H9 (cell line): ENCODE results near the gene TMEM69. TPM values are rescaled to one million over a fixed set of nuclear protein-coding genes. Genes with fewer than 3 reads are reported as not detected.

Experiments
- DNase-seq: peaks from one replicate; pipeline ENCODE4 v3.0.0-alpha.2; 2017
- H2AFZ ChIP-seq: one replicate; pipeline ENCODE4 v1.6.1; 2013; ENCODE audit warnings: mild to moderate bottlenecking, low read length, control low read depth, moderate library complexity
- H2AK5ac ChIP-seq: 2 replicates; pipeline ENCODE4 v1.6.1; 2013; ENCODE audit warnings: low read length, control low read depth, mixed read lengths; ENCODE audit not compliant: insufficient read length
- H2BK120ac ChIP-seq: one replicate; pipeline ENCODE4 v1.6.1; 2013; ENCODE audit warnings: low read depth, mild to moderate bottlenecking, low read length, control low read depth, inconsistent platforms; ENCODE audit not compliant: poor library complexity, severe bottlenecking
- H2BK12ac ChIP-seq: 2 replicates; pipeline ENCODE4 v1.6.1; 2013; ENCODE audit warnings: low read length, control low read depth, mixed read lengths, low read depth; ENCODE audit not compliant: insufficient read length
- H2BK15ac ChIP-seq: 2 replicates; pipeline ENCODE4 v1.6.1; 2013; ENCODE audit warnings: low read depth, low read length, control low read depth
- H2BK20ac ChIP-seq: one replicate; pipeline ENCODE4 v1.6.1; 2013; ENCODE audit warnings: low read depth, mild to moderate bottlenecking, low read length, control low read depth, inconsistent platforms; ENCODE audit not compliant: poor library complexity, severe bottlenecking
- H2BK5ac ChIP-seq: 2 replicates; pipeline ENCODE4 v1.6.1; 2013; ENCODE audit warnings: low read length, control low read depth, mixed read lengths; ENCODE audit not compliant: insufficient read length
- H3K14ac ChIP-seq: 2 replicates; pipeline ENCODE4 v1.6.1; 2013; ENCODE audit warnings: low read length, control low read depth; ENCODE audit not compliant: insufficient read depth
- H3K18ac ChIP-seq: 2 replicates; pipeline ENCODE4 v1.6.1; 2013; ENCODE audit warnings: low read depth, mild to moderate bottlenecking, mixed read lengths, low read length, control low read depth; ENCODE audit not compliant: insufficient read length
- H3K23ac ChIP-seq: 2 replicates; pipeline ENCODE4 v1.6.1; 2013; ENCODE audit warnings: low read length, control low read depth, mixed read lengths, low read depth; ENCODE audit not compliant: insufficient read length
- H3K23me2 ChIP-seq: 2 replicates; pipeline ENCODE4 v1.6.1; 2013; ENCODE audit warnings: low read depth, mild to moderate bottlenecking, mixed read lengths, low read length, control low read depth; ENCODE audit not compliant: insufficient read length, poor library complexity, severe bottlenecking
- H3K27ac ChIP-seq: 2 replicates; pipeline ENCODE4 v1.5.1; 2013; ENCODE audit warnings: low read length, control low read depth, mixed read lengths, low read depth; ENCODE audit not compliant: insufficient read length
- H3K27me3 ChIP-seq: 2 replicates; pipeline ENCODE4 v1.6.1; 2013; ENCODE audit warnings: low read length, control low read depth, inconsistent platforms; ENCODE audit not compliant: insufficient read depth
- H3K4ac ChIP-seq: 2 replicates; pipeline ENCODE4 v1.6.1; 2013; ENCODE audit warnings: low read depth, mild to moderate bottlenecking, control low read depth, inconsistent platforms, low read length, moderate library complexity
- H3K4me1 ChIP-seq: 2 replicates; pipeline ENCODE4 v1.6.1; 2013; ENCODE audit warnings: low read length, control low read depth, inconsistent platforms; ENCODE audit not compliant: insufficient read depth
- H3K4me2 ChIP-seq: 2 replicates; pipeline ENCODE4 v1.6.1; 2013; ENCODE audit warnings: low read length, control low read depth, mixed read lengths; ENCODE audit not compliant: insufficient read length, insufficient read depth
- H3K56ac ChIP-seq: 2 replicates; pipeline ENCODE4 v1.6.1; 2013; ENCODE audit warnings: low read depth, mild to moderate bottlenecking, mixed read lengths, low read length, control low read depth; ENCODE audit not compliant: insufficient read length
- H3K79me1 ChIP-seq: 2 replicates; pipeline ENCODE4 v1.6.1; 2013; ENCODE audit warnings: low read depth, mild to moderate bottlenecking, moderate library complexity, low read length, control low read depth, inconsistent platforms; ENCODE audit not compliant: insufficient read depth, poor library complexity, severe bottlenecking
- H3K79me2 ChIP-seq: 2 replicates; pipeline ENCODE4 v1.6.1; 2013; ENCODE audit warnings: low read length, control low read depth, inconsistent platforms; ENCODE audit not compliant: insufficient read depth
- H3K9ac ChIP-seq: 2 replicates; pipeline ENCODE4 v1.6.1; 2013; ENCODE audit warnings: low read length, control low read depth, mixed read lengths; ENCODE audit not compliant: insufficient read length; ENCODE audit errors: extremely low read depth
- H3K9me3 ChIP-seq: one replicate; pipeline ENCODE4 v1.6.1; 2013; ENCODE audit warnings: low read depth, low read length, inconsistent platforms; ENCODE audit not compliant: control insufficient read depth
- H3T11ph ChIP-seq: one replicate; pipeline ENCODE4 v1.6.1; 2013; ENCODE audit warnings: mild to moderate bottlenecking, low read length, control low read depth, inconsistent platforms
- H4K20me1 ChIP-seq: one replicate; pipeline ENCODE4 v1.6.1; 2013; ENCODE audit not compliant: control insufficient read depth, insufficient read length, insufficient read depth
- H4K5ac ChIP-seq: 2 replicates; pipeline ENCODE4 v1.6.1; 2013; ENCODE audit warnings: low read depth, mild to moderate bottlenecking, mixed read lengths, low read length, control low read depth; ENCODE audit not compliant: insufficient read length
- H4K8ac ChIP-seq: replicated peaks from 2 replicates; pipeline ENCODE4 v1.6.1; 2013; ENCODE audit warnings: low read length, control low read depth, mixed read lengths, low read depth; ENCODE audit not compliant: insufficient read length
- H4K91ac ChIP-seq: 2 replicates; pipeline ENCODE4 v1.6.1; 2013; ENCODE audit warnings: low read depth, mild to moderate bottlenecking, moderate library complexity, mixed read lengths, low read length, control low read depth; ENCODE audit not compliant: insufficient read length
- H3K27ac Mint-ChIP-seq, 3 experiments: 2 replicates in 2 of 3; 3 replicates in 1 of 3; pipeline ENCODE4 v1.8.0; 2020 to 2021; ENCODE audit warnings: mixed read lengths in 3 of 3, mild to moderate bottlenecking in 1 of 3, moderate library complexity in 1 of 3
- H3K27me3 Mint-ChIP-seq: 2 replicates; pipeline ENCODE4 v1.8.0; 2021; ENCODE audit warnings: low read depth, mild to moderate bottlenecking, moderate library complexity, mixed read lengths
- H3K36me3 Mint-ChIP-seq, 3 experiments: 2 replicates in 2 of 3; 3 replicates in 1 of 3; pipeline ENCODE4 v1.8.0; 2020 to 2021; ENCODE audit warnings: low read depth in 3 of 3, mixed read lengths in 3 of 3; ENCODE audit not compliant: insufficient read depth in 1 of 3
- H3K4me1 Mint-ChIP-seq, 2 experiments: 2 replicates each; pipeline ENCODE4 v1.8.0; 2020; ENCODE audit warnings: mixed read lengths in 2 of 2
- H3K4me3 Mint-ChIP-seq, 2 experiments: 2 replicates in 1 of 2; 3 replicates in 1 of 2; pipeline ENCODE4 v1.8.0; 2020 to 2021; ENCODE audit warnings: mild to moderate bottlenecking in 2 of 2, mixed read lengths in 2 of 2, moderate library complexity in 1 of 2
- H3K9me3 Mint-ChIP-seq, 2 experiments: 2 replicates in 1 of 2; 3 replicates in 1 of 2; pipeline ENCODE4 v1.8.0; 2020; ENCODE audit warnings: mild to moderate bottlenecking in 2 of 2, mixed read lengths in 2 of 2, moderate library complexity in 1 of 2
- CTCF ChIP-seq: fragments of 200-600 bp; sonication (generic); conservative IDR thresholded peaks from 3 replicates; pipeline ENCODE4 v1.8.0; 2021; ENCODE audit warnings: antibody characterized with exemption, mild to moderate bottlenecking
- WGBS: extraction: QIAGEN DNeasy Blood & Tissue Kit; methylation state at CpG from one replicate; pipeline ENCODE4 v1.1.7; 2013; ENCODE audit warnings: missing lambda C conversion rate, low lambda C conversion rate, mixed read lengths; ENCODE audit not compliant: insufficient read length; ENCODE audit errors: extremely low coverage; 5-methylcytosine and 5-hydroxymethylcytosine counted together
- total RNA-seq: library from RNA; stranded (reverse); gene quantifications from 2 replicates; pipeline ENCODE4 v1.2.1, GENCODE V29; 2021

TMEM69 gene
- total RNA-seq, 1 experiment from 2014 or later = 30.7 TPM

GRCh38 chr1:45694823-45695222, 6.8 kb downstream of the TMEM69 start:
- no peak for DNase-seq
- H3K9me3 ChIP-seq = no peaks in the 10 kb centered on the region
- Mint-ChIP-seq H3K36me3 (peaks cover 10 to 35% (median 35%) of the 10 kb centered on the region in 3 experiments; a peak in 6 of 7 replicates), H3K4me3 (no peak overlapping the region), H3K27ac (no peak overlapping the region), H3K4me1 (no peaks in the 10 kb centered on the region), H3K27me3 (no peaks in the 10 kb centered on the region), H3K9me3 (no peaks in the 10 kb centered on the region)
- H3K27me3 ChIP-seq = no peaks in the 10 kb centered on the region
- no peak overlapping the region for H3K9ac ChIP-seq
- no peak overlapping the region for H2BK120ac ChIP-seq
- H4K8ac ChIP-seq = no peak overlapping the region
- H3K23me2 ChIP-seq = no peaks in the 10 kb centered on the region
- H2BK12ac ChIP-seq = no peak overlapping the region
- no peak overlapping the region for H3K4me2 ChIP-seq
- no peak overlapping the region for H3K14ac ChIP-seq
- no peak overlapping the region for H3K56ac ChIP-seq
- no peak for TF ChIP-seq CTCF
- no peak overlapping the region for H3K27ac ChIP-seq
- no peak overlapping the region for H2AFZ ChIP-seq
- no peaks in the 10 kb centered on the region for H3K4me1 ChIP-seq
- H3K18ac ChIP-seq = no peak overlapping the region
- H3T11ph ChIP-seq = no peak overlapping the region
- H2BK20ac ChIP-seq = no peak overlapping the region
- no peaks in the 10 kb centered on the region; the same call in 1 of the 2 replicates for H3K79me2 ChIP-seq
- H4K5ac ChIP-seq = no peak overlapping the region
- H2BK5ac ChIP-seq = no peak overlapping the region
- H3K23ac ChIP-seq = no peak overlapping the region
- H4K20me1 ChIP-seq = no peaks in the 10 kb centered on the region
- H4K91ac ChIP-seq = no peak overlapping the region
- H3K4ac ChIP-seq = no peak overlapping the region
- no peaks in the 10 kb centered on the region for H3K79me1 ChIP-seq
- no CpG with 5 or more reads among the region's 7 CpGs for WGBS
- H2BK15ac ChIP-seq = no peak overlapping the region
- H2AK5ac ChIP-seq = no peak overlapping the region
